ENCODE measurements around the gene RMI2. TPM values are rescaled to one million over a fixed set of nuclear protein-coding genes. Genes with fewer than 3 reads are reported as not detected.

The RMI2 gene
- total and polyA plus RNA-seq, 11 donors: 0.23 to 6.6 (median 0.76) TPM; not detected in 2

- H3K4me3 ChIP-seq: no peak overlapping the region
- ATAC-seq (no peak), DNase-seq (peak in 2 of 5 donors; percentile 23 to 53)
- intact Hi-C loops (cut with DNase I): loop anchor here in 5 of 10 donors (10.0 kb wide), 2 partner anchors 423 to 673 kb away; no protein-coding TSS in a partner anchor
- peaks cover 0 to 7% (median 2%) of the 10 kb centered on the region in 12 donors for H3K4me1 ChIP-seq
- peaks cover 0 to 5% (median 0%) of the 10 kb centered on the region in 9 donors for H3K27me3 ChIP-seq
- H3K27ac ChIP-seq: no peak overlapping the region
- H3K36me3 ChIP-seq: no peaks in the 10 kb centered on the region
- H3K9me3 ChIP-seq: no peaks in the 10 kb centered on the region
- 85 to 91% (median 86%) methylated on average over 11 to 19 of the region's 19 CpGs for WGBS, 4 donors
- TF ChIP-seq POLR2A (IDR thresholded peaks at IDR 0.05) (no peak), CTCF (IDR thresholded peaks at IDR 0.05) (no peak)
These were observed 46.9 kb downstream of the RMI2 start for GRCh38 chr16:11392041-11392581.

GRCh38 chr16:11393366-11393765 lies 48.1 kb downstream of the RMI2 start:
- no peak for TF ChIP-seq CTCF (IDR thresholded peaks at IDR 0.05)
- TF ChIP-seq POLR2A (IDR thresholded peaks at IDR 0.05): no peak
- H3K9me3 ChIP-seq: no peaks in the 10 kb centered on the region
- H3K27me3 ChIP-seq: peaks cover 0 to 3% (median 0%) of the 10 kb centered on the region in 9 donors
- H3K4me1 ChIP-seq: peaks cover 0 to 7% (median 2%) of the 10 kb centered on the region in 12 donors
- no peaks in the 10 kb centered on the region for H3K36me3 ChIP-seq
- no peak overlapping the region for H3K4me3 ChIP-seq
- intact Hi-C loops (cut with DNase I): loop anchor here in 5 of 10 donors (10.0 kb wide), 2 partner anchors 421 to 671 kb away; no protein-coding TSS in a partner anchor
- no peak for ATAC-seq
- peak in 2 of 5 donors; percentile 19 to 55 for DNase-seq
- H3K27ac ChIP-seq: no peak overlapping the region
- 91 to 94% (median 93%) methylated on average over 10 to 11 of the region's 11 CpGs for WGBS, 4 donors

- H3K4me3 ChIP-seq: no peak overlapping the region
- intact Hi-C loops (cut with DNase I): loop anchor here in 5 of 10 donors (10.0 kb wide), 2 partner anchors 421 to 671 kb away; no protein-coding TSS in a partner anchor
- DNase-seq: peak in 2 of 5 donors; percentile 2 to 26
These were observed 48.8 kb downstream of the RMI2 start for GRCh38 chr16:11393861-11394592.

More at GRCh38 chr16:11393861-11394592, 48.8 kb downstream of the RMI2 start:
- Histone ChIP-seq H3K27ac (no peak overlapping the region), H3K36me3 (no peaks in the 10 kb centered on the region), H3K4me1 (peaks cover 0 to 7% (median 2%) of the 10 kb centered on the region in 12 donors), H3K27me3 (peaks cover 0 to 3% (median 0%) of the 10 kb centered on the region in 9 donors), H3K9me3 (no peaks in the 10 kb centered on the region)
- ATAC-seq: no peak
- TF ChIP-seq POLR2A (IDR thresholded peaks at IDR 0.05): no peak
- no peak for TF ChIP-seq CTCF (IDR thresholded peaks at IDR 0.05)
- 90 to 93% (median 91%) methylated on average over 10 of the region's 10 CpGs for WGBS, 4 donors
